Measurements from ENCODE around the gene RHBDD1.

The RHBDD1 gene

DNA sequence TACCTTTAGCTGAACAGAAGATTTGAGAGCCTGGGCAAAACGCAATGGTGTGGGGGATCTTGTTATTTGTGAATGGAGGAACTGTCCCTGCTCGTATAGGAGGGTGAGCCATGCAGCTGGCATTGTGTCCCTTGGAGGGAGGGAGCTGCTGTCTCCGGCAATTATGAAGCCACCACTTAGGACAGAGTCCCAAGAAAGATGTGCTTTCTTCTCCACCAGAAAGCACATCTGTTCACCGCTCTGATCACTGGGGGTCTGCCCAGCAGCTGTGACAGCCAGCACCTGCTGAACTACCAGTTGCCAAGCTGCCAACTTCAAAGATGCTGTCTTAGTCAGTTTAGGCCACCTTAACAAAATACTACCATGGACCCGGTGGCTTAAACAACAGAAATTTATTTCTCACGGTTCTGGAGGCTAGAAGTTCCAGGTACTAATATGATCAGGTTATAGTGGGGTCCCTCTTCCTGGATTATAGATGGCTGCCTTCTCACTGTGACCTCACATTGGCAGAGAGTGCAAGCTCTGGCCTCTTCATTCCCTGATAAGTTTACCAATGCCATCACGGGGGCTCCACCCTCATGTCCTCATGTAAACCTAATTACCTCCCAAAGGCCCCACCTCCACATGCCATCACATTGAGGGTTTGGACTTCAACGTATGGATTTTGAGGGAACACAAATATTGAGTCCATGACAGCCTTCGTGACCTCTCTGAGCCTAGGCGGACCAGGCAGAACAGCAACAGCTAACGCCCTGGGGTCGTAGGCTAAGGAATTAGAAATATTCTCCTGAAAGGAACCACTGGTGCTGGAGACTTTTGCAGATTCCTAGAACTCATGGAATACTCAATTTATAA lies 148.3 kb downstream of the RHBDD1 start:
- DNase-seq (ENCODE audit: low read depth in 3 of 3) = no peak

GRCh38 chr2:226984750-226985582 lies 149.1 kb downstream of the RHBDD1 start:
- DNase-seq (ENCODE audit: low read depth in 3 of 3) = no peak

- DNase-seq (ENCODE audit: low read depth in 3 of 3) = no peak
Measured at GRCh38 chr2:226985583-226985946, 149.7 kb downstream of the RHBDD1 start.

DNA sequence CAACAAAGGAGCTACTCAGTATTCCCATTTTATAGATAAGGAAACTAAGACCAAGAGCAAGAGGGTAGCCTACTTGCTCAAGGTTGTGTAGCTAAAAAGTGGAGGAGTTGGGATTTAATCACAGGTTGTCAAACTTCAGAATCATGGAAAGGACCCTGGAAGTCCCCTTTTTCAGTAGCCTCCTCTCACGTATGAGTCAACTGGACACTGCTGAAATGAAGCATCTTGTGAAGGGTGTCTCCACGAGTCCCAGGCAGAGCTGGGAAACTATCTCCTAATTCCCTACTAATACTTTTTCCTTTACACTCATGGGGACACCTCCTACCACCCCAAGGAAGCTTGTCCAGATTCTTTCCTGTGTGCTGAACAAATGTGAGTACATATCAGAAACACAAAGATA lies 155.8 kb downstream of the RHBDD1 start:
- DNase-seq (ENCODE audit: low read depth in 3 of 3) = no peak

DNA sequence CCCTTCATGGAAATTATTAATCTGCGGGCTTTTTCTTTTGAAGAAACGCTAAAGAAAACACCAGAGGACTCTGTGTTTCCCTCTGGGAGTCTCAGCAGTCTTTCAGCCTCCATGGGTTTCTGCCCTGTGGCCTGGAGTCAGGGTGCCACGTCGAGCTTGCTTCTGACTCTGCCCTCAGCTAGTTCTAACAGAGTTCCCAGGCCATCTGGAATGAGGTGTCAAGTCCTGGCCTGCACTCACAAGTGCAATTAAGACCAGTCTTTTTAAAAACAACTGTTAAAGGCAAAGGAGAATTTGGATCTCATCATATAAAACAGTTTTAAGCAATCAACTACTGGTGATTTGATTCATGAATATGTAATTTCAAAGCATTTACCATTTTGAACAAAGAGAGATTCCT lies 157.3 kb downstream of the RHBDD1 start:
- no peak for DNase-seq (ENCODE audit: low read depth in 3 of 3)

DNA sequence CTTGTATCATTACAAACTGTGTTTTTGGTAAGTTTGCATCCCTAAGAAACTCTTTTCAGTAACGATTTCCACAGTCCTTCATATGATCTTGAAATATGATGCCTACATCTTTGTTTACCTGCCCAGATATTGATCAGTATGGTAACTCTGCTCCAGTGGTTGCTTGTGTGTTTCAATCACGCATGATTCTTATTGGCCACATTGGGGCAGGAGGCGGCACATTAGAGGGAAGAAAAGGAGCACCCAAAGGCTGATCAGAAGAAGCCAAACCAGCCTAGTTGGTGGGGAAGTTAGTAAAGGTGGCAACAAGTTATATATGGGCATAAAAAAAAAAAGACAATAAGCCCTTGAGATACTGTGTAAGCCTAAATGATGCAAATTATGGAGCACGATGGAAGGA lies 158.9 kb downstream of the RHBDD1 start:
- DNase-seq (ENCODE audit: low read depth in 3 of 3) = no peak

- DNase-seq (ENCODE audit: low read depth in 3 of 3) = peak; percentile 42 to 75 (median 52)
Measured at GRCh38 chr2:226995625-226996041, 159.8 kb downstream of the RHBDD1 start.

GRCh38 chr2:226999661-227000060 lies 163.8 kb downstream of the RHBDD1 start:
- DNase-seq (ENCODE audit: low read depth in 3 of 3) = no peak

DNA sequence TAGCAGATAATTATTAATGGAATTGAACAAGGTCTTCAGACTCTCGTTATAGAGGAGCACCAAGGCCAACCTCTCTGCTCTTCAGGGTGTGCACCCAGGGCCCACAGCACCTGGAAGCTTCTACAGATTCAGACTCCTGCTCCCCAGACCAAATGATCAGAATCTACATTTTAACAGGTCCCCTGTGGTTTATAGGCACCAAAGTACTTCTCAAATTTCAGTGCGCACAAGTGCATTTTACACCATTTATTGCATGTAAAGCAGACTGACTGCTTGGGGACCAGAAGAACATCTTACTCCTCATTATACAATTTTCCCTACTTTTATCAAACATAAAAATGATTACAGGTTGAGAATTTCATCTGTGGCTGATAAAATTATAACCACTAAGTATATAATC lies 164.3 kb downstream of the RHBDD1 start:
- no peak for DNase-seq (ENCODE audit: low read depth in 3 of 3)

GRCh38 chr2:227004482-227004881 lies 168.6 kb downstream of the RHBDD1 start:
- DNase-seq (ENCODE audit: low read depth in 3 of 3) = no peak

- DNase-seq (ENCODE audit: low read depth in 3 of 3) = no peak
Measured at GRCh38 chr2:227006189-227006897, 170.5 kb downstream of the RHBDD1 start.

- DNase-seq (ENCODE audit: low read depth in 3 of 3) = no peak
Measured at GRCh38 chr2:227007148-227007547, 171.3 kb downstream of the RHBDD1 start.

- no peak for DNase-seq (ENCODE audit: low read depth in 3 of 3)
Measured at GRCh38 chr2:227007940-227008339, 172.1 kb downstream of the RHBDD1 start.

GRCh38 chr2:227010433-227010832 lies 174.6 kb downstream of the RHBDD1 start:
- DNase-seq (ENCODE audit: low read depth in 3 of 3) = no peak

DNA sequence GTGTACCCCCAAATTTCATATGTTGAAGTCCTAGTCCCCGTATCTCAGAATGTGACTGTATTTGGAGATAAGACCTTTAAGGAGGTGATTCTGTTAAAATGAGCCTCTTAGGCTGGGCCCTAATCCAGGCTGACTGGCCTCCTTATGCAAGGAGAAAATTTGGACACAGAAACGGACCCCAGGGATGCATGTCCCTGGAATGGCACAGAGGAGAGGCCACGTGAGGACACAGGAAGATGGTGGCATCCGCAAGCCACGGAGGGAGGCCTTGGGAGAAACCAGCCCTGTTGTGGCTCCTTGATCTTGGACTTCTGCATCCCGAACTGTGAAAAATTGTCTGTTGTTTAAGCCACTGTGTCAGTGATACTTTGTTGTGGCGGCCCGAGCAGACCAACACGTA lies 177.5 kb downstream of the RHBDD1 start:
- no peak for DNase-seq (ENCODE audit: low read depth in 3 of 3)

DNA sequence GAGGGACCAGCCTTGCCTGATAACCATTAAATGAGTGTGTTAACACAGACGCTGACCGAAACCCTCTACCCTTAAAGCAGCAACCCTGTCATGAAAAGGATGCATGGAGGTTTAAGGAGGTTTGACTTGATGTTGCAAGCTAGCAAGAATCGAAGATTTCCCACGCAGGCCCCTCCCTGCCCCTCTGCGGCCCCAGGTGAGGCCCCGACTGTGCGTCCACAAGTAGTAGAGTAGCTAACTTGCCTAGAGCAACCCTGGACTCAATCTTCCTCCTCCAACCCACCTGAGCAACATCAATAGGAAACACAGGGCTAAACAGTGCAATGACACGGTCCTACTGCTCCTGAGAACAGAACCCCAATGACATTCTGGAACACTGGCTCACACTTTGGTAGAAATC lies 178.0 kb downstream of the RHBDD1 start:
- DNase-seq (ENCODE audit: low read depth in 3 of 3) = no peak

- no peak for DNase-seq (ENCODE audit: low read depth in 3 of 3)
Measured at GRCh38 chr2:227016894-227017293, 181.0 kb downstream of the RHBDD1 start.

- DNase-seq (ENCODE audit: low read depth in 3 of 3) = no peak
Measured at GRCh38 chr2:227020416-227020815, 184.6 kb downstream of the RHBDD1 start.

DNA sequence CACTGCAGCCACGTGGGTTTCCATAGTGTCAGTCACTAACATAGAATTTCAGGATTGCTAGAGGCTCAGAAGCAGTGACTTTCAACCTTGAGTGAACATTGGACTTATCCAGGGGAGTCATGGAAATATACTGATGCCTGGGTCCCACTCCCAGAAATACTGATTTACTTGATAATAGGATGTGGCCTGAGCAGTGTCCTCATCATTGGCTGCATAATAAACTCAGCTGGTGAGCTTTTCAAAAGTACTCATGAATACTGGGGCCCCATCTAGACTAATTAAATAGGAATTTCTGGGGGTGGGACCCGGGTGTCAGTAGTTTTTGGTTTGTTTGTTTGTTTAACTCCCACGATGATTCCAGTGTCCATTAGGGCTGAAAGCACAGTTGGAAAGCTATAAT lies 186.8 kb downstream of the RHBDD1 start:
- DNase-seq (ENCODE audit: low read depth in 3 of 3) = no peak

DNA sequence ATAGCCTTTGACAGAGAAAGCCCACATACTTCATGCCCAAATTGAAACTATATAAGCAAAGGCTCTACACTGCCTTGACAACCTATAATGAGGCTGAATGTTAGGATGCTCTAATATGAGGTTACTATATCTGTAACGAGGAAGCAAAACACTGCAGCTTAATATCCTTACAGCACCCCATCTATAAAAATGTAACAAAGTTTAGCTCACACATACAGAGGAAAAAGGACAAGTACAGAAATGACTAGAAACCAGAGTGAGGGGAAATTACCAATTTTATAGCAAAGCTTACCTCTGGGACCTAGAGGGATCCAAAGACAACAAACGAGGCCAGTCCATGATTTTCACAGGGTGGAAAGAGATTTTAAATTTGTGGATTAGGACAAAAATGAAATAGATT lies 189.7 kb downstream of the RHBDD1 start:
- no peak for DNase-seq (ENCODE audit: low read depth in 3 of 3)

DNA sequence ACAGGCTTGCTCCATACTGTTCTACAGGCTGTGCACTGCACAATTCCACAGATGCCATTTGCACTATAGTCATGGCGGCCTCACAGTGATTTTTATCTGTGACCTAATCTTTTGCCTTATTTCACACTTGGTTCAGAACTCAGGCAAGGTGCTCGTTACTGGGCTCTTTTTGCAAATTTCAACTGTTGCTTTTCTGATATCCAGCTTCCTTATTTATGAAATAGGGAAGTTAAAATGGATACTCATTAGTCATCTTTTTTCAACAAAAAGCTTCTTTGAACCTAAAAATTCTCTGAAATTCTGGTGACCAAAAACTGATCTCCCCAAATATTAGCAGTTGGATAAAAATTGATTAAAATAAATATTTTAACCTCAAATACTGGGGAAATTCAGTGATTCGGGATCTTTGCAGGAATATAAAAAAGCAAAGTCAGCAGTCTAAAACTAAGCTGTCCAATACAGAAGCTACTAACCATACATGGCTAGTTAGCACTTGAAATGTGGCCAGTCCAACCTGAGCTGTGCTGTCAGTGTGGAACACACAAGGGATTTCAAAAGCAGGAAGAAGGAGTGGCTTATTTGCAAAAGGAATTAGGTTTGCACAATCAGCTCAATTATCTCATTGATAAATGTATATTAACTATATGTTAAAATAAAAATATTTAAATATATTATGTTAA lies 193.7 kb downstream of the RHBDD1 start:
- no peak for DNase-seq (ENCODE audit: low read depth in 3 of 3)

- DNase-seq (ENCODE audit: low read depth in 3 of 3) = no peak
Measured at GRCh38 chr2:227030789-227031188, 194.9 kb downstream of the RHBDD1 start.

All from stimulated activated CD4-positive, alpha-beta T cell treated with anti-CD3 and anti-CD28 coated beads, TNF-alpha, amount 100 ng/mL, for 48 hours (primary cell).